Epithelial cell of esophagus (primary cell): ENCODE measurements around the gene G3BP1.

ENCODE experiments used
- DNase-seq: peaks from one replicate; pipeline ENCODE4 v3.0.0; 2010; ENCODE audit warnings: low read depth
- H3K4me3 ChIP-seq: 2 replicates; pipeline ENCODE4 v1.5.1; 2011; ENCODE audit warnings: mild to moderate bottlenecking, low read length, control low read depth
- TF ChIP-seq, protein P1 (sequence below): IDR thresholded peaks from 2 replicates; pipeline ENCODE4 v1.5.1; 2011; ENCODE audit warnings: low read depth, mild to moderate bottlenecking, low read length, control low read depth, inconsistent platforms; ENCODE audit not compliant: insufficient read depth; ENCODE audit errors: missing control alignments

Gene G3BP1

DNA sequence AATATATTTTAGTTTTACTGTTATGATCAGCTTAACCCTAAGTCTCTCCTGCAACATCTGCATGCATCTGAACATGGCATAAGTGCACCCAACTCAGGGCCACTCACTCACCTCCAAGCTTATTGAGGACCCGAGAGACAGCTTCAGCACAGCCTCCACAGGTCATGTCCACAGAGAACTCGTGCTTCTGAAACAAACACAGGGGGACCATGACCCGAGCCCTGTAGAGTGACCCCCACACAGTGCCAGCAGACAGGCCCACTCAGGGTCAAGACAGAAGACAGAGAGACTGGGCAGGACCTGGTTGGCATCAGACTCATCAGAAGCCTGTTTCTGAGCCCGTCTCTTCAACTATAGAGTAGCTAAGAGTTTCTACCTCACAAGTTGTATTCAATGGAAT lies 20.2 kb upstream of the G3BP1 start:
- H3K4me3 ChIP-seq: no peak overlapping the region
- TF ChIP-seq, protein P1, sequence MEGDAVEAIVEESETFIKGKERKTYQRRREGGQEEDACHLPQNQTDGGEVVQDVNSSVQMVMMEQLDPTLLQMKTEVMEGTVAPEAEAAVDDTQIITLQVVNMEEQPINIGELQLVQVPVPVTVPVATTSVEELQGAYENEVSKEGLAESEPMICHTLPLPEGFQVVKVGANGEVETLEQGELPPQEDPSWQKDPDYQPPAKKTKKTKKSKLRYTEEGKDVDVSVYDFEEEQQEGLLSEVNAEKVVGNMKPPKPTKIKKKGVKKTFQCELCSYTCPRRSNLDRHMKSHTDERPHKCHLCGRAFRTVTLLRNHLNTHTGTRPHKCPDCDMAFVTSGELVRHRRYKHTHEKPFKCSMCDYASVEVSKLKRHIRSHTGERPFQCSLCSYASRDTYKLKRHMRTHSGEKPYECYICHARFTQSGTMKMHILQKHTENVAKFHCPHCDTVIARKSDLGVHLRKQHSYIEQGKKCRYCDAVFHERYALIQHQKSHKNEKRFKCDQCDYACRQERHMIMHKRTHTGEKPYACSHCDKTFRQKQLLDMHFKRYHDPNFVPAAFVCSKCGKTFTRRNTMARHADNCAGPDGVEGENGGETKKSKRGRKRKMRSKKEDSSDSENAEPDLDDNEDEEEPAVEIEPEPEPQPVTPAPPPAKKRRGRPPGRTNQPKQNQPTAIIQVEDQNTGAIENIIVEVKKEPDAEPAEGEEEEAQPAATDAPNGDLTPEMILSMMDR: no peak
- DNase-seq: no peak

DNA sequence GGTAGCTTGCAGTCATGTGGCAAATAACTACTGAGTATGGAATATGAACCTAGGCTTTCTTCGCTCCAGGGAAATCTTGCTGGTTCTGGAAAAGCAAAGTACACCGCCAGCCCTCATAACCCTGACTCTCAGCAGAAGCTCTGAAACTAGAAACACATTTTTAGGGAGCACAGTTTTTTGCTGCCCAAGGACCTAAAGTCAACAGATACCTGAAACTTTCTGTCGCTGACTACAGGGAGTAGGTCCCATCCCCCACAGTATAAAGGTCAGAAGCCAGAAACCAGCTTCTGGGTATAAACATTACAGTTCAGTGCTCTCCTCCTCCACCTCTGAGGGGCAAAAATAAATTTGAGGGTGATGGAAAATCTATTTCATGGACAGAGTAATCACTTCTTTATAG lies 16.4 kb upstream of the G3BP1 start:
- TF ChIP-seq, protein P1: no peak
- H3K4me3 ChIP-seq: no peak overlapping the region
- DNase-seq: no peak

DNA sequence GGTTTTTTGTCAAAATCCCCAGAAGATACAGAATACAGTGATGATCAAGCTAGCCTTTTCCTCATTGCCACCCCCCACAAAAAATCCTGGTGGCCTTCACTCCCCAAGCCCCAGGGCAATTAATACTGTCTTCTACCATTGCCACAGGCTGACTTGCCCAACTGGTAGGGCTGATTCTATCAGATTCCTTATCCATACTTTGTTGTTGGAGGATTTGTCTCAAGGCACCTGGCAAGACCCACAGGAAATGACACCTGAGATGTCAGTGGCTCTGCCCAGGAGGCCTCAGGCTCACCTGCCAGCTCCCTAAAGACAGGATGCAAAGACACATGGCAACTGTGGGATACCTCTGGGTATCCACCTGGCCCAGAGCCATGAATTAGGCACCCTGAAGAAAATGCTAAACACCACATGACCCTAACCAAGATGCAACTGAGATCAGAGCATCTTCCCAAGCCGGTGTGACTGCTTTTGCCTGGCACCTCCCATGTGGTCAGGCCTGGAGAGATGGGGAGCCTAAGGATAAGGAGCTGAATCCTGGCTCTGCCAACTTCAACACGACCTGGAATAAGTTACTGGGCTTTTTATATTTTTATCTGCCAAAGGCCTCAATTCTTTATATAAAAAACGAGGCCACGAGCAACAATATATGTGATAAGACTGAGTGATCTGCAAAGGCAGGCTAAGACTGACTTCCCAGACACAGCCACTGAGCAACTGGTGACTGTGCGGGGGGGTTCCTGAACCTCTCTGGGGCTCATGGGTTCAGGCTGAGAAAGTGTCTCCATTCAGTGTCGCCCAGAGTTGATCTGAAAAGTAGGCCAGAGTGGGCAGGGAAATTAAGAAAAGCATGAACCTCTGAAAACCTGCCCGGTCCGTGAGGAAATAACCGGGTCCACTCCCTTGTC lies 14.3 kb upstream of the G3BP1 start:
- TF ChIP-seq, protein P1: no peak
- peak; percentile 64 for DNase-seq

DNA sequence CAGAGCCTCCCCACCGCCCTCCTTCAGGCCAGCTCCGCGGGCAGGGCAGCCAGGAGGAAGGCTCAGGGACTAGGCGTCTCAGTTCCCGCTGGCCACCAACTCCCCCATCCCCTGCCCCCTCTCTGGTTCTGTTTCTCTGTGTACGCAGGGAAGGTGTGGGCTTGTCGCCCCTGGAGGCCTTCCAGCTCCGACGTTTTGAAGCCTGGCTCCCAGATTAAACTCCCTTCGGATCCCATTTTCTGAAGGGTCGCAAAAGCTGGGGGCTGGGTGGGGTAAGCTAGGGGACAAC lies 13.7 kb upstream of the G3BP1 start:
- TF ChIP-seq, protein P1: no peak
- H3K4me3 ChIP-seq: peak overlapping the region; percentile 93
- no peak for DNase-seq

More for the DNA sequence above, 14.3 kb upstream of the G3BP1 start:
- peak overlapping the region; percentile 93 for H3K4me3 ChIP-seq

DNA sequence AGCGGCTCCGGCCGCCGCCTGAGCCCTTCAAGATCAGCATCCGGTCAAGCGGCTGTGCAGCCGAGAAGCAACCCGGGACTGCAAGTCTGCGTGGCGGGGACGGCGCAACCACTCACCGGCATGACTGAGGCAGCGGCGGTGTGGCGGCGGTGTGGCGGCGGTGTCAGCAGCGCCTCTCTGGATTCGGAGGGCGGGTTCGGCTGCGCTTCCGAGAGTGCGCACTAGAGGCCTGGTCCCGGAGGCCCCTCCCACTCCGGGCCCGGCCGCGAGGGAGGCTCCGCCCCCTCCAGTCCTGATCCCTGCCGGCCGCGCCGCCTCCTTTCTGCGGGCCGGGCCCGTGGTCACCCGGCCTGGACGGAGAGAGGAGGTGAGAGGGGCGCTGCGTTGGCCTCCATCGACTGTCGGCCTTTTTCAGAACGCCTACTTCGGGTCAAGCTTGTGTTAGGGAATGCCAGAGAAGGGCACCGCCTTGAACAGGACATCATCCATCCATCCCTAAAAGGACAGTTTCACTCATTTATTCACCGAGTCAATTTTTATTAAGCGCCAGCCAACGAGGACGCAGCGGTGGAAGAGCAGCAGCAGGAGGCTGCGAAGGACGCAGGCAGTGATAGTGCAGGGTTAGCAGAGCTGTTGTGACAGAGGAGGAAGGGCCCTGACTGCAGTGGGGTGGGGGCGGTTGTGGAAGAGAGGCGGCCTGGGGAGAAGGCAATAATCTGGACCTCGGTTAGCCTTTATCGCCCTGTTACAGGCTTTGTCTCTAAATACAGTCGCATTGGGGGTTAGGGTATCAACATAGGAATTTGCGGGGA lies 13.1 kb upstream of the G3BP1 start, which contains the start of gene ATOX1:
ATOX1 (minus strand) TSS at position 202 of the 812 bp plus-strand sequence; CDS start at position 122, 80 bp downstream.
- TF ChIP-seq, protein P1: no peak
- peak within 1 kb of the TSS; percentile 93 for H3K4me3 ChIP-seq
- peak; percentile 92 for DNase-seq

DNA sequence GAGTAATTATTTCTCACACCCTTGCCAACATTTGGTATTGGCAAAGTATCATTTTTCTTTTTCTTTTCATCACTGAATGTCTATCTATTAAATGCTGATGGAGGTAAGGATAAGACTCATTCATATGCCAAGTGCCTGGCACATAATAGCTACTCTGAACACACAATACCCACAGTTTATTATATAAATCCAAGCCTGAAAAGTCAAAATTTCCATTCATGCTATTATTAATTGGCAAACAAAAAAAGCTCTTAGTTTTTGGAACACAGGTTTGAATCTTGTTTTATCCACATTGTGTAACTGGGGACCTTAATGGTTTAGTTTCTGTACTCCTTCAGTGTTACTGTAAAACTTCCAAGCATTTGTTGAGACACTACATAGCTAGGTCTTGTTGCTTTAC lies 7.0 kb upstream of the G3BP1 start:
- no peak for DNase-seq
- TF ChIP-seq, protein P1: no peak

More for the DNA sequence above, 7.0 kb upstream of the G3BP1 start:
- no peak overlapping the region for H3K4me3 ChIP-seq
